WTC11 (cell line): ENCODE results near the gene CHTF18. TPM values are rescaled to one million over a fixed set of nuclear protein-coding genes. Genes with fewer than 3 reads are reported as not detected.

Experiments
- EMX1 ChIP-seq: fragments of 250-450 bp; sonication (Bioruptor Pico); IDR thresholded peaks from 2 replicates; pipeline ENCODE4 v1.8.0; 2021; ENCODE audit warnings: mild to moderate bottlenecking
- HMGA2 ChIP-seq: fragments of 250-450 bp; sonication (Bioruptor Pico); IDR thresholded peaks from 2 replicates; pipeline ENCODE4 v1.4.0; 2021; ENCODE audit warnings: mild to moderate bottlenecking, moderate library complexity
- IRF2 ChIP-seq: sonication (generic); formaldehyde crosslinking; IDR thresholded peaks from 2 replicates; pipeline ENCODE4 v1.8.0; 2022; ENCODE audit warnings: low read depth, missing genetic modification reagents, borderline replicate concordance
- JAZF1 ChIP-seq: fragments of 250-450 bp; sonication (Bioruptor Pico); IDR thresholded peaks from 2 replicates; pipeline ENCODE4 v1.9.0; 2021; ENCODE audit warnings: moderate library complexity, mild to moderate bottlenecking, inconsistent platforms
- JUN ChIP-seq: sonication (generic); formaldehyde crosslinking; IDR thresholded peaks from 2 replicates; pipeline ENCODE4 v1.8.0; 2023; ENCODE audit warnings: mild to moderate bottlenecking, missing genetic modification reagents
- RELA ChIP-seq: sonication (generic); formaldehyde crosslinking; IDR thresholded peaks from 2 replicates; pipeline ENCODE4 v1.8.1; 2022; ENCODE audit warnings: missing genetic modification reagents, mild to moderate bottlenecking, borderline replicate concordance
- SP1 ChIP-seq: sonication (generic); formaldehyde crosslinking; conservative IDR thresholded peaks from 2 replicates; pipeline ENCODE4 v1.8.1; 2022; ENCODE audit warnings: missing genetic modification reagents
- ZNF219 ChIP-seq: sonication (generic); formaldehyde crosslinking; IDR thresholded peaks from 2 replicates; pipeline ENCODE4 v1.8.0; 2023; ENCODE audit warnings: missing genetic modification reagents, mild to moderate bottlenecking, borderline replicate concordance
- total RNA-seq: library from RNA; stranded (reverse); gene quantifications from 3 replicates; pipeline ENCODE4 v1.2.3, GENCODE V29; 2021
- TF ChIP-seq, protein P1 (sequence below): fragments of 250-450 bp; sonication (Bioruptor Pico); IDR thresholded peaks from 2 replicates; pipeline ENCODE4 v2.1.2; 2022; ENCODE audit warnings: mild to moderate bottlenecking, moderate library complexity
- TF ChIP-seq, protein P2 (sequence below): sonication (generic); formaldehyde crosslinking; conservative IDR thresholded peaks from 2 replicates; pipeline ENCODE4 v1.8.1; 2023; ENCODE audit warnings: mild to moderate bottlenecking, low read depth, missing genetic modification reagents, moderate library complexity
- TF ChIP-seq, protein P3 (sequence below): fragments of 250-450 bp; sonication (Bioruptor Pico); IDR thresholded peaks from 2 replicates; pipeline ENCODE4 v1.9.0; 2021; ENCODE audit warnings: mild to moderate bottlenecking, borderline replicate concordance
- TF ChIP-seq, protein P4 (sequence below): sonication (generic); formaldehyde crosslinking; IDR thresholded peaks from 2 replicates; pipeline ENCODE4 v1.8.1; 2023; ENCODE audit warnings: mild to moderate bottlenecking, missing genetic modification reagents, borderline replicate concordance
- TF ChIP-seq, protein P5 (sequence below): sonication (generic); formaldehyde crosslinking; IDR thresholded peaks from 2 replicates; pipeline ENCODE4 v1.8.0; 2023; ENCODE audit warnings: missing genetic modification reagents, mild to moderate bottlenecking, borderline replicate concordance

CHTF18 gene
- total RNA-seq, 1 experiment from 2014 or later: 183 TPM

DNA sequence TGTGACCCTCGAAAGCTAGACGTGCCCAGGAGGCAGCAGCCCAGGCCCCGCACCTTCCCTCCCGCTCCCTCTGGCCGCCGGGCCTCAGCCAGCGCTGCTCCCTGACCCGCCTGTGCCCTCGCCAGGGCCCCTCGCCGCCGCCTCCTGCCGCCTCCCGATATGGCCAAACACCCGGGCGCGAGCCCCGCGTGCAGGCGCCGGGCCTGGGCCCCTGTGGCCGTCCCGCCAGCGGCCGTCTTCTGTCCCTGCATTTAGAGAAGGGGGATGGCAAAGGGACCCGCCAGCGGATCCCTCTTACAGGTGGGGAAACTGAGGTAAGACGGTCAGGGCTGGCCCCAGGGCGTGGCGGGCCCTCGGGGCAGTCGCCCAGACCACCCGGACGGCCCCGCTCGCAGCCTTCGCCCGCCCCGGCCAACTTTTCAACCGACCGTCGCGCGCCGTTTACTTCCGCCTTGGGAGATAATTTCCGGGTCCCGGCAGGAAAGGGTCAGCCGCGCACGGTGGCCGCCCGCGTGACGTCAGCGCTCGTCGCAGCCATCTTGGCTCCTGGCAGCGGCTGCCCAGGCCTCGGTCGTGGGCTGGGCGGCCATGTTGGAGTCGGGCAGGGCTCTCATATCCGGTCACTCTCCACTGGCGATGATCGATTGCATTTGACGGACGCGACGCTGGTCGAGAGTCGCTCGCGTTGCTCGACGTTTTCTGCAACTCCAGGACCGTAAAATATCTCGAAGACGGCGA lies 19.1 kb downstream of the CHTF18 start (continued):
- TF ChIP-seq, protein P1, sequence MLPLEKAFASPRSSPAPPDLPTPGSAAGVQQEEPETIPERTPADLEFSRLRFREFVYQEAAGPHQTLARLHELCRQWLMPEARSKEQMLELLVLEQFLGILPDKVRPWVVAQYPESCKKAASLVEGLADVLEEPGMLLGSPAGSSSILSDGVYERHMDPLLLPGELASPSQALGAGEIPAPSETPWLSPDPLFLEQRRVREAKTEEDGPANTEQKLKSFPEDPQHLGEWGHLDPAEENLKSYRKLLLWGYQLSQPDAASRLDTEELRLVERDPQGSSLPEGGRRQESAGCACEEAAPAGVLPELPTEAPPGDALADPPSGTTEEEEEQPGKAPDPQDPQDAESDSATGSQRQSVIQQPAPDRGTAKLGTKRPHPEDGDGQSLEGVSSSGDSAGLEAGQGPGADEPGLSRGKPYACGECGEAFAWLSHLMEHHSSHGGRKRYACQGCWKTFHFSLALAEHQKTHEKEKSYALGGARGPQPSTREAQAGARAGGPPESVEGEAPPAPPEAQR (CRISPR knock-in tag): no peak
- no peak for TF ChIP-seq EMX1 (CRISPR knock-in tag)
- TF ChIP-seq, protein P2, sequence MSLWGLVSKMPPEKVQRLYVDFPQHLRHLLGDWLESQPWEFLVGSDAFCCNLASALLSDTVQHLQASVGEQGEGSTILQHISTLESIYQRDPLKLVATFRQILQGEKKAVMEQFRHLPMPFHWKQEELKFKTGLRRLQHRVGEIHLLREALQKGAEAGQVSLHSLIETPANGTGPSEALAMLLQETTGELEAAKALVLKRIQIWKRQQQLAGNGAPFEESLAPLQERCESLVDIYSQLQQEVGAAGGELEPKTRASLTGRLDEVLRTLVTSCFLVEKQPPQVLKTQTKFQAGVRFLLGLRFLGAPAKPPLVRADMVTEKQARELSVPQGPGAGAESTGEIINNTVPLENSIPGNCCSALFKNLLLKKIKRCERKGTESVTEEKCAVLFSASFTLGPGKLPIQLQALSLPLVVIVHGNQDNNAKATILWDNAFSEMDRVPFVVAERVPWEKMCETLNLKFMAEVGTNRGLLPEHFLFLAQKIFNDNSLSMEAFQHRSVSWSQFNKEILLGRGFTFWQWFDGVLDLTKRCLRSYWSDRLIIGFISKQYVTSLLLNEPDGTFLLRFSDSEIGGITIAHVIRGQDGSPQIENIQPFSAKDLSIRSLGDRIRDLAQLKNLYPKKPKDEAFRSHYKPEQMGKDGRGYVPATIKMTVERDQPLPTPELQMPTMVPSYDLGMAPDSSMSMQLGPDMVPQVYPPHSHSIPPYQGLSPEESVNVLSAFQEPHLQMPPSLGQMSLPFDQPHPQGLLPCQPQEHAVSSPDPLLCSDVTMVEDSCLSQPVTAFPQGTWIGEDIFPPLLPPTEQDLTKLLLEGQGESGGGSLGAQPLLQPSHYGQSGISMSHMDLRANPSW (CRISPR knock-in tag): no peak
- no peak; the same call in 1 of the 2 replicates for TF ChIP-seq RELA
- TF ChIP-seq HMGA2 (CRISPR knock-in tag): no peak
- TF ChIP-seq, protein P3, sequence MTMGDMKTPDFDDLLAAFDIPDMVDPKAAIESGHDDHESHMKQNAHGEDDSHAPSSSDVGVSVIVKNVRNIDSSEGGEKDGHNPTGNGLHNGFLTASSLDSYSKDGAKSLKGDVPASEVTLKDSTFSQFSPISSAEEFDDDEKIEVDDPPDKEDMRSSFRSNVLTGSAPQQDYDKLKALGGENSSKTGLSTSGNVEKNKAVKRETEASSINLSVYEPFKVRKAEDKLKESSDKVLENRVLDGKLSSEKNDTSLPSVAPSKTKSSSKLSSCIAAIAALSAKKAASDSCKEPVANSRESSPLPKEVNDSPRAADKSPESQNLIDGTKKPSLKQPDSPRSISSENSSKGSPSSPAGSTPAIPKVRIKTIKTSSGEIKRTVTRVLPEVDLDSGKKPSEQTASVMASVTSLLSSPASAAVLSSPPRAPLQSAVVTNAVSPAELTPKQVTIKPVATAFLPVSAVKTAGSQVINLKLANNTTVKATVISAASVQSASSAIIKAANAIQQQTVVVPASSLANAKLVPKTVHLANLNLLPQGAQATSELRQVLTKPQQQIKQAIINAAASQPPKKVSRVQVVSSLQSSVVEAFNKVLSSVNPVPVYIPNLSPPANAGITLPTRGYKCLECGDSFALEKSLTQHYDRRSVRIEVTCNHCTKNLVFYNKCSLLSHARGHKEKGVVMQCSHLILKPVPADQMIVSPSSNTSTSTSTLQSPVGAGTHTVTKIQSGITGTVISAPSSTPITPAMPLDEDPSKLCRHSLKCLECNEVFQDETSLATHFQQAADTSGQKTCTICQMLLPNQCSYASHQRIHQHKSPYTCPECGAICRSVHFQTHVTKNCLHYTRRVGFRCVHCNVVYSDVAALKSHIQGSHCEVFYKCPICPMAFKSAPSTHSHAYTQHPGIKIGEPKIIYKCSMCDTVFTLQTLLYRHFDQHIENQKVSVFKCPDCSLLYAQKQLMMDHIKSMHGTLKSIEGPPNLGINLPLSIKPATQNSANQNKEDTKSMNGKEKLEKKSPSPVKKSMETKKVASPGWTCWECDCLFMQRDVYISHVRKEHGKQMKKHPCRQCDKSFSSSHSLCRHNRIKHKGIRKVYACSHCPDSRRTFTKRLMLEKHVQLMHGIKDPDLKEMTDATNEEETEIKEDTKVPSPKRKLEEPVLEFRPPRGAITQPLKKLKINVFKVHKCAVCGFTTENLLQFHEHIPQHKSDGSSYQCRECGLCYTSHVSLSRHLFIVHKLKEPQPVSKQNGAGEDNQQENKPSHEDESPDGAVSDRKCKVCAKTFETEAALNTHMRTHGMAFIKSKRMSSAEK (CRISPR knock-in tag): no peak
- TF ChIP-seq JAZF1: no peak
- no peak for TF ChIP-seq IRF2 (CRISPR knock-in tag)
- TF ChIP-seq ZNF219 (CRISPR knock-in tag): no peak
- TF ChIP-seq, protein P4, sequence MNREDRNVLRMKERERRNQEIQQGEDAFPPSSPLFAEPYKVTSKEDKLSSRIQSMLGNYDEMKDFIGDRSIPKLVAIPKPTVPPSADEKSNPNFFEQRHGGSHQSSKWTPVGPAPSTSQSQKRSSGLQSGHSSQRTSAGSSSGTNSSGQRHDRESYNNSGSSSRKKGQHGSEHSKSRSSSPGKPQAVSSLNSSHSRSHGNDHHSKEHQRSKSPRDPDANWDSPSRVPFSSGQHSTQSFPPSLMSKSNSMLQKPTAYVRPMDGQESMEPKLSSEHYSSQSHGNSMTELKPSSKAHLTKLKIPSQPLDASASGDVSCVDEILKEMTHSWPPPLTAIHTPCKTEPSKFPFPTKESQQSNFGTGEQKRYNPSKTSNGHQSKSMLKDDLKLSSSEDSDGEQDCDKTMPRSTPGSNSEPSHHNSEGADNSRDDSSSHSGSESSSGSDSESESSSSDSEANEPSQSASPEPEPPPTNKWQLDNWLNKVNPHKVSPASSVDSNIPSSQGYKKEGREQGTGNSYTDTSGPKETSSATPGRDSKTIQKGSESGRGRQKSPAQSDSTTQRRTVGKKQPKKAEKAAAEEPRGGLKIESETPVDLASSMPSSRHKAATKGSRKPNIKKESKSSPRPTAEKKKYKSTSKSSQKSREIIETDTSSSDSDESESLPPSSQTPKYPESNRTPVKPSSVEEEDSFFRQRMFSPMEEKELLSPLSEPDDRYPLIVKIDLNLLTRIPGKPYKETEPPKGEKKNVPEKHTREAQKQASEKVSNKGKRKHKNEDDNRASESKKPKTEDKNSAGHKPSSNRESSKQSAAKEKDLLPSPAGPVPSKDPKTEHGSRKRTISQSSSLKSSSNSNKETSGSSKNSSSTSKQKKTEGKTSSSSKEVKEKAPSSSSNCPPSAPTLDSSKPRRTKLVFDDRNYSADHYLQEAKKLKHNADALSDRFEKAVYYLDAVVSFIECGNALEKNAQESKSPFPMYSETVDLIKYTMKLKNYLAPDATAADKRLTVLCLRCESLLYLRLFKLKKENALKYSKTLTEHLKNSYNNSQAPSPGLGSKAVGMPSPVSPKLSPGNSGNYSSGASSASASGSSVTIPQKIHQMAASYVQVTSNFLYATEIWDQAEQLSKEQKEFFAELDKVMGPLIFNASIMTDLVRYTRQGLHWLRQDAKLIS (CRISPR knock-in tag): no peak
- TF ChIP-seq, protein P5, sequence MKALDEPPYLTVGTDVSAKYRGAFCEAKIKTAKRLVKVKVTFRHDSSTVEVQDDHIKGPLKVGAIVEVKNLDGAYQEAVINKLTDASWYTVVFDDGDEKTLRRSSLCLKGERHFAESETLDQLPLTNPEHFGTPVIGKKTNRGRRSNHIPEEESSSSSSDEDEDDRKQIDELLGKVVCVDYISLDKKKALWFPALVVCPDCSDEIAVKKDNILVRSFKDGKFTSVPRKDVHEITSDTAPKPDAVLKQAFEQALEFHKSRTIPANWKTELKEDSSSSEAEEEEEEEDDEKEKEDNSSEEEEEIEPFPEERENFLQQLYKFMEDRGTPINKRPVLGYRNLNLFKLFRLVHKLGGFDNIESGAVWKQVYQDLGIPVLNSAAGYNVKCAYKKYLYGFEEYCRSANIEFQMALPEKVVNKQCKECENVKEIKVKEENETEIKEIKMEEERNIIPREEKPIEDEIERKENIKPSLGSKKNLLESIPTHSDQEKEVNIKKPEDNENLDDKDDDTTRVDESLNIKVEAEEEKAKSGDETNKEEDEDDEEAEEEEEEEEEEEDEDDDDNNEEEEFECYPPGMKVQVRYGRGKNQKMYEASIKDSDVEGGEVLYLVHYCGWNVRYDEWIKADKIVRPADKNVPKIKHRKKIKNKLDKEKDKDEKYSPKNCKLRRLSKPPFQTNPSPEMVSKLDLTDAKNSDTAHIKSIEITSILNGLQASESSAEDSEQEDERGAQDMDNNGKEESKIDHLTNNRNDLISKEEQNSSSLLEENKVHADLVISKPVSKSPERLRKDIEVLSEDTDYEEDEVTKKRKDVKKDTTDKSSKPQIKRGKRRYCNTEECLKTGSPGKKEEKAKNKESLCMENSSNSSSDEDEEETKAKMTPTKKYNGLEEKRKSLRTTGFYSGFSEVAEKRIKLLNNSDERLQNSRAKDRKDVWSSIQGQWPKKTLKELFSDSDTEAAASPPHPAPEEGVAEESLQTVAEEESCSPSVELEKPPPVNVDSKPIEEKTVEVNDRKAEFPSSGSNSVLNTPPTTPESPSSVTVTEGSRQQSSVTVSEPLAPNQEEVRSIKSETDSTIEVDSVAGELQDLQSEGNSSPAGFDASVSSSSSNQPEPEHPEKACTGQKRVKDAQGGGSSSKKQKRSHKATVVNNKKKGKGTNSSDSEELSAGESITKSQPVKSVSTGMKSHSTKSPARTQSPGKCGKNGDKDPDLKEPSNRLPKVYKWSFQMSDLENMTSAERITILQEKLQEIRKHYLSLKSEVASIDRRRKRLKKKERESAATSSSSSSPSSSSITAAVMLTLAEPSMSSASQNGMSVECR (CRISPR knock-in tag): peak; percentile 64; the same call in 1 of the 2 replicates
- TF ChIP-seq JUN (CRISPR knock-in tag): no peak; the same call in 1 of the 2 replicates
- TF ChIP-seq SP1 (CRISPR knock-in tag): peak; percentile 80
